GM12874 (cell line): ENCODE measurements around the gene RAB7B.

ENCODE experiments used
- TF ChIP-seq, protein P1 (sequence below): IDR thresholded peaks from 2 replicates; pipeline ENCODE4 v1.5.1; 2011; ENCODE audit warnings: low read depth, mild to moderate bottlenecking, control low read depth, low read length, moderate library complexity; ENCODE audit not compliant: insufficient read depth

RAB7B gene

DNA sequence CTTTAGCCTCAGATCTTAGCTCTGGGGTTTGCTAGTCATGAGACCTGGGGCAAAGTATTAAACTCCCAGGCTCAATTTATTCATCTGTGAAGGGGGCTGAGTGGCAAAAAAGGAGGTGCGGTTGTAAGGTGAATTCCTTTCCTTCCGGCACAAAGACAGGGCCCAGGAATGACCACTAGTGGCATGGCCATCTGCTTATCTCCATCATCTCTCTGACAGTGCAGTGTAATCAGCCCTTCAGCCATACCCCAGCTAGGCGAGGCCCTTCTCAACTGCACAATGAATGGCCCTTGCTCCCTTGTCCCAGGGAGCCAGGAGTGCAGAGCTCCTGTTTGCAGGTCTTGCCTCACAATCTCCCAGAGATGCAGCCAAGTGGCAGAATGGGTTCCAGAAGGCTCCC lies 54.3 kb downstream of the RAB7B start:
- TF ChIP-seq, protein P1, sequence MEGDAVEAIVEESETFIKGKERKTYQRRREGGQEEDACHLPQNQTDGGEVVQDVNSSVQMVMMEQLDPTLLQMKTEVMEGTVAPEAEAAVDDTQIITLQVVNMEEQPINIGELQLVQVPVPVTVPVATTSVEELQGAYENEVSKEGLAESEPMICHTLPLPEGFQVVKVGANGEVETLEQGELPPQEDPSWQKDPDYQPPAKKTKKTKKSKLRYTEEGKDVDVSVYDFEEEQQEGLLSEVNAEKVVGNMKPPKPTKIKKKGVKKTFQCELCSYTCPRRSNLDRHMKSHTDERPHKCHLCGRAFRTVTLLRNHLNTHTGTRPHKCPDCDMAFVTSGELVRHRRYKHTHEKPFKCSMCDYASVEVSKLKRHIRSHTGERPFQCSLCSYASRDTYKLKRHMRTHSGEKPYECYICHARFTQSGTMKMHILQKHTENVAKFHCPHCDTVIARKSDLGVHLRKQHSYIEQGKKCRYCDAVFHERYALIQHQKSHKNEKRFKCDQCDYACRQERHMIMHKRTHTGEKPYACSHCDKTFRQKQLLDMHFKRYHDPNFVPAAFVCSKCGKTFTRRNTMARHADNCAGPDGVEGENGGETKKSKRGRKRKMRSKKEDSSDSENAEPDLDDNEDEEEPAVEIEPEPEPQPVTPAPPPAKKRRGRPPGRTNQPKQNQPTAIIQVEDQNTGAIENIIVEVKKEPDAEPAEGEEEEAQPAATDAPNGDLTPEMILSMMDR = no peak

DNA sequence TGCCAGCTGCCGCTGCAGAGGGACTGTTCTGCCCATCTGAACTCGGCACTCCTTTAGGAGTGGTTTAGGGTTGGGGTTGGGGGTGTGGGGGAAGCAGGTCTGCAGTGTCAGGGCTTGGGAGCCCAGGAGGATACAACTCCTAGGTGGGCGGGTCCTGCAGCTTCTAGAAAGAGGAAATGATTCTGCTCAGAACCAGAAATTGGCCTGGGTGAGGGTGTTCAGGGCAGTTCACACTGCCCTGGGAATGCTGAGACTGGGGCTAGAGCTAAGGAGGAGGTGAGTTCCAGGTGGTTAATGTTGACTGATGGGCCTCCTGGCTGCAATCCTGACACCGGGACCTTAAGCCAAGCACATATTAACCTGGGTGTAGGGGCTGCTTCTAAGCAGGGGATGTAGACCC lies 55.2 kb downstream of the RAB7B start:
- TF ChIP-seq, protein P1 = no peak

DNA sequence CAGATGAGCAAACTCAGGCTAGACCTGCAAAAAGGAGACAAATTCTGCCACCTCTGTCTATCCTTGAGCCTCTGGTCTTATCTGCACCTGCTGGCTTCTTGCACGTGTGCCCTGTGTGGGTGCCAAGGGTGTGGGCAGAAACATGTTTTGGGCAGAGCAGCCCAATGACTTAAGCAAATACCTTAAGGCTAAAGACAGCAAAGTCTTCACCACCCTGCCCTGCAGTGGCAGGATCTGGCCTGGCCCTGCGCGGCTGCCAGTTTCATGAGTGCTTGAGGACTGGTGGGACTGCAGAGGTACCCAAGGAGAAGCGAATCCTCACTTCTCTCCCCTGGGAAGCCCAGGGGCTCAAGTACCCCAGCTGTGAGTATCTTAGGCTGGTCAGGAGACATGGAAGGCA lies 56.2 kb downstream of the RAB7B start:
- TF ChIP-seq, protein P1 = no peak

- TF ChIP-seq, protein P1 = no peak
Observed at GRCh38 chr1:205945069-205945468, 58.1 kb downstream of the RAB7B start.

- TF ChIP-seq, protein P1 = no peak
Observed at GRCh38 chr1:205944525-205944924, 58.7 kb downstream of the RAB7B start.

DNA sequence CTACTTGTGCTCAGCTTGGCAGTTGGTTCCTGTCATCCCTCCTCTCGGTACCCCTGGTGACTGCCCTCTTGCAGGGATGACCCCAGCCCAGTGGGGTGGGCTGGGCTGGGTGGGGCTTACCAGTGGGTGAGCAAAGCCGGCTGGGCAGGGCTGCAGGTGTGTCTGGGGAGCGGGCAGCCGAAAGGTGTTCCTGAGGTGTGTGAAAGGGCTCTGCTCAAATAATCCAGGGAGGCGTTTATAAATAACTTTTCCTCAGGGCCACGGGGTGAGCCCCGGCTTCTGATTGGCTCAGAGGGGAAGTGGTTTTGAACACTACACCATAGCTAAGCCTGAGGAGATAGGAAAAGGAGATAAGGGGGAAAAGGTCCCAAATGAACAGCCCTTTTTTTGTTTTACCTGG lies 60.0 kb downstream of the RAB7B start, which contains the start of gene SLC26A9:
SLC26A9 (minus strand) TSS at position 212 of the 400 bp plus-strand sequence. CDS start 7,636 bp downstream, outside the sequence.
- TF ChIP-seq, protein P1 = no peak

DNA sequence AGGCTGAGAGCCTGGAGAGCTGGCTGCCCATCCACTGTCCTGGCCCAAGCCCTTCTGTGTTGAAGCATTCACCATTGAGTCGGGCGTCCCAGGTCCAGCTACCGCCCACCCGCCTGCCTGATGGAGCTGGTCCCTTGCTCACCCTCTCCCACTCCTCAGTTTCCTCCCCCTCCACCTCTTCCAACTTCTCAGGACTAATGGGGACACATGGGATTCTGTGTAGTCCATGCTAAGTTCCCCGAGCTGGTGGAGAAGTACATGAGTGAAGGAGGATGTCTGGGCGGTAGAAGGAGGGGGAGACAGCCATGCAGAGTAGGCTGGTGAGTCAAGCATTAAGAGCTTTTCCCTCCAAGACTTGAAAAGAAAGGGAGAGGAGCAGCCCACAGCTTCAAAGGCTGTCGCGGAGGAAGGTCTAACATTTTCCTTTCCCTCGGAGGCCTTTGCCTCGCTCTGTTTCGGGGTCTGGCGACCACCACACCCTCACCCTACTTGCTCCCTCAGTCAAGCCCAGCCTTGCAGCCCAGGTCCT lies 60.5 kb downstream of the RAB7B start:
- TF ChIP-seq, protein P1 = no peak

DNA sequence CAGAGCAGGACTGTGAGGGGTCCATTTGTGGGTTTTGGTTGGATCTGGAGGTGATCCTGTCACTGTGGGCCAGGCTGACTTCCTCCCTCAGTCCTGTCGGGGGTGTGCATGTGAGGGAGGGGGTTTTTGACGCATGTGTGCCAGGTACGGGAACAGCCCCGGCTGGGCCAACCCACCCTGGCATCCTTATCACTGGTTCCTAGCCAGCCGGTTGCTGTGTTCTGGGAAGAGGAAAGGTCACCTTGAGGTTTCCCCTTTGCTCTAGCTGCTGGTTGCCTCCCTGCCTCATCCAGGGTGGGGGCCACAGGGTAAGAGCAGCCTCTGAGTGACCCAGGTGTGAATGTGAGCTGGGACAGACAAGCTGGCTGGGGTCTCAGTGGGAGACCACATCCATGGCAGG lies 62.5 kb downstream of the RAB7B start:
- TF ChIP-seq, protein P1 = no peak
